Bronchial epithelial cell (primary cell): ENCODE measurements around the gene FAM151B. TPM values are rescaled to one million over a fixed set of nuclear protein-coding genes. Genes with fewer than 3 reads are reported as not detected.
"Not testable (repeated sequence)": the region's sequence is repeated elsewhere in the genome, so short reads cannot be mapped to it uniquely, and the experiment has no call there.

Source experiments
- DNase-seq: peaks from one replicate; pipeline ENCODE4 v3.0.0-alpha.2; 2010; ENCODE audit warnings: low read depth
- FAIRE-seq: peaks from 2 replicates; lab custom pipeline; 2011; peaks lifted over from hg19 to GRCh38; lab: Jason Lieb, UNC
- H3K27me3 ChIP-seq: 2 replicates; pipeline ENCODE4 v1.5.1; 2011; ENCODE audit warnings: low read length; ENCODE audit not compliant: control insufficient read depth, insufficient read depth
- H3K36me3 ChIP-seq: 2 replicates; pipeline ENCODE4 v1.5.1; 2011; ENCODE audit warnings: low read length; ENCODE audit not compliant: control insufficient read depth, insufficient read depth
- H3K4me3 ChIP-seq: 2 replicates; pipeline ENCODE4 v1.5.1; 2011; ENCODE audit warnings: mild to moderate bottlenecking, low read depth, low read length, control low read depth
- total RNA-seq: library from RNA; depleted of rRNA; stranded (reverse); fragments of >200 nt; gene quantifications from 2 replicates; pipeline ENCODE4 v1.2.1, GENCODE V29; 2014
- TF ChIP-seq, protein P1 (sequence below): IDR thresholded peaks from 2 replicates; pipeline ENCODE4 v1.5.1; 2011; ENCODE audit warnings: mild to moderate bottlenecking, moderate library complexity, low read length, control low read depth, inconsistent platforms; ENCODE audit not compliant: insufficient read depth, severe bottlenecking

The FAM151B gene
- total RNA-seq, 1 donor from 2014 or later: 0.79 TPM

DNA sequence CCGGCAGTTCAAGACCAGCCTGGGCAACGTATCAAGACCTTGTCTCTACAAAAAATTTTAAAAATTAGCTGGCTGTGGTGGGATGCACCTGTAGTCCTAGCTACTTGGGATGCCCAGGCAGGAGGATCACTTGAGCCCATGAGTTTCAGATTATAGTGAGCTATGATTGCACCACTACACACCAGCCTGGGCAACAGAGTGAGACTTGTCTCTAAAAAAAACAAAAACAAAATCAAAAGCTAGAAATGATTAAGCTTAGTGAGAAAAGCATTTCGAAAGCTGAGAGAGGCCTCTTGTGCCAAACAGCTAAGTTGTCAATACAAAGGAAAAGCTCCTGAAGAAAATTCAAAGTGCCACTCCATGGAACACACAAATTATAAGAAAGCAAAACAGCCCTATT, 4.8 kb downstream of the FAM151B start:
- no peak for FAIRE-seq
- H3K4me3 ChIP-seq: no peak overlapping the region
- peak; percentile 10 for DNase-seq
- H3K36me3 ChIP-seq: no peaks in the 10 kb centered on the region
- TF ChIP-seq, protein P1, sequence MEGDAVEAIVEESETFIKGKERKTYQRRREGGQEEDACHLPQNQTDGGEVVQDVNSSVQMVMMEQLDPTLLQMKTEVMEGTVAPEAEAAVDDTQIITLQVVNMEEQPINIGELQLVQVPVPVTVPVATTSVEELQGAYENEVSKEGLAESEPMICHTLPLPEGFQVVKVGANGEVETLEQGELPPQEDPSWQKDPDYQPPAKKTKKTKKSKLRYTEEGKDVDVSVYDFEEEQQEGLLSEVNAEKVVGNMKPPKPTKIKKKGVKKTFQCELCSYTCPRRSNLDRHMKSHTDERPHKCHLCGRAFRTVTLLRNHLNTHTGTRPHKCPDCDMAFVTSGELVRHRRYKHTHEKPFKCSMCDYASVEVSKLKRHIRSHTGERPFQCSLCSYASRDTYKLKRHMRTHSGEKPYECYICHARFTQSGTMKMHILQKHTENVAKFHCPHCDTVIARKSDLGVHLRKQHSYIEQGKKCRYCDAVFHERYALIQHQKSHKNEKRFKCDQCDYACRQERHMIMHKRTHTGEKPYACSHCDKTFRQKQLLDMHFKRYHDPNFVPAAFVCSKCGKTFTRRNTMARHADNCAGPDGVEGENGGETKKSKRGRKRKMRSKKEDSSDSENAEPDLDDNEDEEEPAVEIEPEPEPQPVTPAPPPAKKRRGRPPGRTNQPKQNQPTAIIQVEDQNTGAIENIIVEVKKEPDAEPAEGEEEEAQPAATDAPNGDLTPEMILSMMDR: no peak
- no peaks in the 10 kb centered on the region for H3K27me3 ChIP-seq

DNA sequence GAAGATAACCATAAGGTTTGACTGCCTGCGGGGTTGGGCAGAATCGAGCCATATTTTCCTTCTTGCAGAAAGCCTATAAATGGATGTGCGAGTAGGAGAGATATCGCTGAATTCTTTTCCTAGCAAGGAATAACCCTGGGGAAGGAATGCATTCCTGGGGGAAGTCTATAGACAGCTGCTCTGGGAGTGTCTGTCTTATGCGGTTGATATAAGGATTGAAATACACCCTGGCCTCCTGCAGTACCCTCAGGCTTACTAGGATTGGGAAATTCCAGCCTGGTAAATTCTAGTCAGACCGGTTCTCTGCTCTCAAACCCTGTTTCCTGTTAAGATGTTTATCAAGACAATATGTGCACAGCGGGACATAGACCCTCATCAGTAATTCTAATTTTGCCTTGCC, 5.5 kb downstream of the FAM151B start:
- not testable (repeated sequence) for FAIRE-seq, H3K4me3 ChIP-seq

DNA sequence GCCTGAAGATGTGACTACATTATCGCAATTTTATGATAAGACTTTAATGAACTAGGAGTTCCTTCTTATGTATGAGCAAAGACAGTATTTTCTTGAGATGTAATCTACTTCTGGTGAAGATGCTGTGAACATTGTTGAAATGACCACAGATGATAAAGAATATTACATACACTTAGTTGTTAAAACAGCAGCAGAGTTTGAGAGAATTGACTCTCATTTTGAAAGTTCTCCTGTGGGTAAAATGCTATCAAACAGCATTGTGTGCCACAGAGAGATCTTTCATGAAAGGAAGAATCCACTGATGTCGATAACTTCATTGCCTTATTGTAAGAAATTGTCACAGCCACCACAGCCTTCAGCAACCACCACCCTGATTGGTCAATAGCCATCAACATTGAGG, 8.0 kb downstream of the FAM151B start:
- Histone ChIP-seq H3K4me3 (no peak overlapping the region), H3K27me3 (no peaks in the 10 kb centered on the region), H3K36me3 (no peaks in the 10 kb centered on the region)
- TF ChIP-seq, protein P1: no peak
- no peak for DNase-seq
- no peak for FAIRE-seq

More for the DNA sequence above, 5.5 kb downstream of the FAM151B start:
- H3K36me3 ChIP-seq, H3K27me3 ChIP-seq: not testable (repeated sequence)
- peak; percentile 75 for DNase-seq

DNA sequence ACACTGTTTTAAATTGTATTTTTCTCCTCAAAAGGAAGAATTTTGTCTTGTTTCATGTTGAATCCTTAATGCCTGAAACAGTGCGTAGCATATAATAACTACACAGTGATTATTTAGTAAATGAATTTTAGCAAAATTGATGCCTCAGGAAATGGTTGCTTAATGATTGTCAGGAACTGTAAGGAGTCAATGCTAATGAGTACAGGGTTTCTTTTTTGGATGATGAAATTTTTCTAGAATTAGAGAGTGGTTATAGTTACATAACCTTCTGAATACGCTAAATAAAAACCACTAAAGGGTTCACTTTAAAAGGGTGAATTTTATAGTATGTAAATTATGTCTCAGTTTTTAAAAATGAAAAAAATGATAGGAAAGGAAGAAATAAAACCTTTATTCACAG, 14.9 kb downstream of the FAM151B start:
- DNase-seq (no peak), FAIRE-seq (no peak)
- TF ChIP-seq, protein P1: no peak
- H3K36me3 ChIP-seq: no peaks in the 10 kb centered on the region
- no peaks in the 10 kb centered on the region for H3K27me3 ChIP-seq
- H3K4me3 ChIP-seq: no peak overlapping the region

DNA sequence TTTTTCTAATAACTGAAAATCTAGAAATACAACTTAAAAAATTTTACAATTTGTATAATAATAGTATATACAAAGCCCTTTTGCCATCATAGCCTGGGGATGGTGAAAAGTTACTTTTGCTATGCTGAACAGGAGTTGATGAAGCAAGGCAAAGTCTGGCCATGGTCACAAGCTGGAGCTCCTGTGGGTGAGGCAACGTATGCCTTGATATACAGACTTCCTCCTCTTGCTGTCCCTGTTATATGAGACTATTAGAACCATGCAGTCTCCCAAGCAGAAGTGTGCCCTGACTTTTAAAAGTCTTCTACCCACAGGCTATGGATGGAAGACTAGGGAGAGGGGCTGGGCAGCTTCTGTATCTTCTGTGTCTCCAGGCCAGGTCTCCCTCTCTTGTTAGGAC, 15.7 kb downstream of the FAM151B start:
- H3K4me3 ChIP-seq: no peak overlapping the region
- no peaks in the 10 kb centered on the region for H3K27me3 ChIP-seq
- H3K36me3 ChIP-seq: no peaks in the 10 kb centered on the region
- FAIRE-seq: no peak
- TF ChIP-seq, protein P1: no peak
- no peak for DNase-seq

DNA sequence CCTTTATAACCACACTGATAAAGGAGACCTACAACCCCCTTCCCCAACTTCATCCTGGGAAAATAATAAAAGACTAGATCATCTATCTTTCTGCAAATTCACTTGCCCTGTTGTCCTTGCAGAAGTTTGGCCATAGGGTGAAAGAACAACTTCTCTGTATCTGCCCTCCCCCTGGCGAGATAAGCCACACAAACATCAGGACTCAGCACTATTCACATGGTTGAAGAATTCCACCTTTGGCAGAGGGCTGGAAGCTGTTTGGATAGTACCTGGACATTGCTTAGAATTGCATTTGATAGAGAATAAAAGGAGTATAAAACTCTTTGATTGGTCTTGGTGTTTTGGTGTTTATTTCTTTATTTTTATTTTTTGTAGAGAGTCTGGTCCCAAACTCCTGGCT, 16.9 kb downstream of the FAM151B start:
- FAIRE-seq (no peak), DNase-seq (no peak)
- H3K36me3 ChIP-seq: no peaks in the 10 kb centered on the region
- H3K27me3 ChIP-seq: no peaks in the 10 kb centered on the region
- no peak overlapping the region for H3K4me3 ChIP-seq
- TF ChIP-seq, protein P1: no peak
